ENCODE data around the gene HNF1A.
"Not testable (repeated sequence)": the region's sequence is repeated elsewhere in the genome, so short reads cannot be mapped to it uniquely, and the experiment has no call there.

HNF1A gene

GRCh38 chr12:120978296-120979219 lies at the start of gene HNF1A:
TSS of gene HNF1A (plus strand) at chr12:120978543. CDS start at chr12:120978769, 226 bp downstream.
- no peak for DNase-seq

DNA sequence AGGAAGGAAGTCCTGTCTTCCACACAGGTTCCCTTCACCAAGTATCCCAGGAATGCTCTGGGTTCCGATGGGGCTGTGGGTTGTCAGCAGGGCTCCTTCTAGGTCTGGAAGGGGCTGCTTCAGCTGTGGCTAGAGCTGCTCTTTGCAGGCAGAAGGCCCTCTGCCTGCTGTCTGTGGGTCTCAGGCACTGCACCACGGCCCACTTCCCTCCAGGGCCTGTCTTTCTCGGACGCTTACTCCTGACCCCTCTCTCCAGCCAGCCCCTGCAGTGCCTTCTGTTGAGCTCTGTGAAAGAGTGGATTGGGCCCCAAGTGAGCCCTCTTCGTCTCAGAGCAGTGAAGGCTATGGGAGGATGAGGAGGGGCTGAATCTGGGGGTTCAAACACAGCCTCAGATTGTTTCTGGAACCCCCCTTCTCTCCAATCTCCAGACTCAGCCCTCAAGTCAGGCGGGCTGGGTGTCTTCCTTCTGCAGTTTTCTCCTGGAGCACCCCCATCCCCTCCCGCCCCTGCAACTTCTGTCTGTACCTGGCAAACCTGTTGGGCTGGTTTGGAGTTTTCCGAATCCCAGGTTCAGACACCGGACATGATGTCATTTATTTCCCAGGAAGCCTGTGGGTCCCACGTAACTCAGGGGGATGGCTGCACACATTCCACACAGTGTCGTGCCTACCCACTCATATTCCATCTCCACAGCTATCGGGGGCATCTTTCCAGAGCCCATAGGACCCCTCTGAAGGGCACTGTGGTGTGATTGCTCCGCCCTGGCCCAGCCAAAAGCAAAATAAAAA lies 49.3 kb upstream of the HNF1A start:
- no peak for DNase-seq

DNA sequence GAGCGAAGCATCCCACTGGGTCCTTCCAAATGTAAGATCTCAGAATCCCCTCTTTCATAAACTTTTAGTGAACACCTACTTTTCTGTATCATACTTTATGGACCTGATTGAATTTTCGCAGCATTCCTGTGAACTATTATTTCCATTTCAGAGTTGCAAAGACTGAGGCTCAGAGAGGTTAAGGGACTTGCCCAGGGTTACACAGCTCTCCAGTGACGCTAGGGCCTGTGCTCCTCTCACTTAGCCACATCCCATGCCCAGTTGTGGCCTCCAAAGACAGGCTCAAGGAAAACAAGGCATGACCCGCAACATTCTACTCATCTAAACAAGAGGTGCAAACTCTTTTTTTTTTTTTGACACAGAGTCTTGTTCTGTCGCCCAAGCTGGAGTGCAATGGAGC lies 48.3 kb upstream of the HNF1A start:
- no peak for DNase-seq

DNA sequence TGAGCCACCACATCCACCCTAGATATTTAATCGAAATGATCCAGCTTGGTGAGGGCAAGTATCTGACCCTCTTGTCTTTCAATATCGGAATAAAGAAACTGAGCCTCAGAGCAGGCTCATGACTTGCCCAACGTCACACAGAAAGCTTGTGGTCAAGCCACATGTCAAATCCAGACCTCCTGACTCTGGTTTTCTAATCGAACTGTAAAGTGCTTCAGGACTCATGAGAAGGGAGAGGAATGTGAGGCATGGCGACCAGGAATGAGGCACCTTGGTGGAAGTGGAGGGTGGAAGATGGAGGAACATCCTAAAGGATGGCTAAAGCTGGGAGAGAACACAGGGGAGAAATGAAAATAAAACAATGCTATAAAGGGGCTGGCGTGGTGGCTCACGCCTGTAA lies 46.3 kb upstream of the HNF1A start:
- no peak for DNase-seq

DNA sequence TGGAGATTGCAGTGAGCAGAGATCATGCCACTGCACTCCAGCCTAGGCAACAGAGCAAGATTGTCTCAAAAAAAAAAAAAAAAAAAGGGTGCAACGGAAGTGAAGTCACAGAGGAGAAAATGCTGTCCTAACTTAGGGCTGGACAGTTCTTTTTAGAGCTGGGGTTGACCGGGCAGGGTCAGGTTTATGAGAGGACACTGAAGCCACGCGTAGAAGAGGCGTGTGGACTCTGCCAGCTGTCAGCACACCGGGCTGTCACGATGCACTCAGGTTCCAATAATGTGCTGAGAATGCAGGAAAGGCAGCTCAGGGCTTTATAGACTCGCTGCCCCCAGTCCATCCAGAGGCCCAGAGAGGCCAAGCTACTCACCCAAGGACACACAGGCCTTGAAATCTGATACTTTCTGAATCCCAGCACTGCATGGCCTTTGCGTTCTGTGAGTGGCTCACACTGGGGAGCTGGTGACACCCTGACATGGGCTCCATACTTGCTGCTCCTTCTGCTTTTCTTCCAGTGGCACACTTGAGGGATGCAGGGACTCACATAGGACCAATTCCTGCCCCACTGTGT lies 45.3 kb upstream of the HNF1A start:
- no peak for DNase-seq

- no peak for DNase-seq
Measured at GRCh38 chr12:120933786-120934185, 44.6 kb upstream of the HNF1A start.

GRCh38 chr12:120936197-120936596 lies 42.1 kb upstream of the HNF1A start:
- DNase-seq = no peak

- no peak for DNase-seq
Measured at GRCh38 chr12:120938496-120938895, 39.8 kb upstream of the HNF1A start.

DNA sequence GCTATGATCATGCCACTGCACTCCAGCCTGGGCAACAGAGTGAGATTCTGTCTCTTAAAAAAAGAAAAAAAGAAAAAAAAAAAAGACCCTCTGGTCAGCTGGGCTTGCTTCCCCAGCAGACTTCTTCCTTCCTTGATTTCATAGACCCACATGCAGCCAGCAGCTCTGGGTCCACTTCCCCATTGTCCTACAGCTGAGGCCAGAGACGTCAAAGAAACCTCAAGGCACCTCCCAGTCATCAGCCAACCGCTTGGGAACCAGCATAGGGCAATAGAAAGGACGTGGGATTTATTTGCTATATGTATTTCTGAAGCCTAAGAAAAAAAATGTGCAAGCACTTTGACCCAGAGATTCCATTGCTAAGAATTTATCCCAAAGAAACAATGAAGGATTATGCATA lies 38.8 kb upstream of the HNF1A start:
- DNase-seq = no peak

DNA sequence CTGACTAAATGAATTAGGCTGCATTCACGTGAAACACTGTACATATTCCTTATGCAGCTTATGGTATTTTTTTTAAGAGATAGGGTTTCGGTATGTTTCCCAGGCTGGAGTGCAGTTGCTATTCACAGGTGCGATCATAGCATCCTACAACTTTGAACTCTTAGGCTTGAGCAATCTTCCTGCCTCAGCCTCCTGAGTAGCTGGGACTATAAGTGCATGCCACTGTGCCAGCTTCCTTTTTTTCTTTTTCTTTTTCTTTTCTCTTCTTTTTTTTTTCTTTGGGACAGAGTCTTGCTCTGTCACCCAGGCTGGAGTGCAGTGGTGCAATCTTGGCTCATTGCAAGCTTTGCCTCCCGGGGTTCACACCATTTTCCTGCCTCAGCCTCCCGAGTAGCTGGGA lies 38.3 kb upstream of the HNF1A start:
- DNase-seq = no peak

GRCh38 chr12:120940799-120941198 lies 37.5 kb upstream of the HNF1A start:
- no peak for DNase-seq

DNA sequence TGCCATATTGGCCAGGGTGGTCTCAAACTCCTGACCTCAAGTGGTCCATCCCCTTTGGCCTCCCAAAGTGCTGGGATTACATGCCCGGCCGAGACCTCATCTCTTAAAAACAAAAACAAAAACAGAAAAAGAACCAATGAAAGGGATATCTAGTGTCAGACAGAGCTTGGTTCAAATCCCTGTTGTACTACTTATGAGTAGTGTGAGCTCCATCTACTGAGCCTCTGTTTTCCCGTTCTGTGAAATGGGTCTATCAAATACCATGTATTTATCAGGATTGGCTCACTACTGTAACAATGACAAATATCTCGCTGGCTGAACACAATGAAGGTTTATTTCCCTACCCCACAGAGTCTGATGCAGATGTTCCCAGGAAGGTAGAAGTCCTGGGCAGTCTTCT lies 36.9 kb upstream of the HNF1A start:
- DNase-seq = no peak

DNA sequence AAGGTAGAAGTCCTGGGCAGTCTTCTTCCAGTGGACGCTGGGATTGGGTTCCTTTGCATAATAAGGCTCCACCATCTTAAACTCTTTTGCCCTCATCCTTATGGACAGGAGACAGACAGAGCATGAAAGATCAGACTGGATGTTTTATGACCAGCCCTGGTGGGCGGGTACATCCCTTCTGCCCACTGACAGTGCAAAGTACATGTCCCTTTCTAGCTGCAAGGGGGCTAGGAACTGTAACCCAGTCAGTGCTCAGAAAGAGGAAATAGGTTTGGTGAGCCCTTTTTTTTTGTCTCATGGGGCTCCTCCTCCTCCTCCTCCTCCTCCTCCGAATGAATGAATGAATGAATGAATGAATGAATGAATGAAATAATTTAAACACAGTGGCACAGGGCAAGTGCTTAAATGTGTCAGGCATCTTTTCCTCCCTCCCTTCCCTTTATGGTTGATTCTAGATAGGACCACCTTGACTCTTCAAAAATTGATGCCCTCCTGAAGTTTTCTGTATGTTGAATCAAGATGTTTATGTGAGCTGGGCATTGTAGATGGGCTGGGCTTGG lies 36.4 kb upstream of the HNF1A start:
- DNase-seq = no peak

GRCh38 chr12:120943482-120943881 lies 34.9 kb upstream of the HNF1A start:
- no peak for DNase-seq

DNA sequence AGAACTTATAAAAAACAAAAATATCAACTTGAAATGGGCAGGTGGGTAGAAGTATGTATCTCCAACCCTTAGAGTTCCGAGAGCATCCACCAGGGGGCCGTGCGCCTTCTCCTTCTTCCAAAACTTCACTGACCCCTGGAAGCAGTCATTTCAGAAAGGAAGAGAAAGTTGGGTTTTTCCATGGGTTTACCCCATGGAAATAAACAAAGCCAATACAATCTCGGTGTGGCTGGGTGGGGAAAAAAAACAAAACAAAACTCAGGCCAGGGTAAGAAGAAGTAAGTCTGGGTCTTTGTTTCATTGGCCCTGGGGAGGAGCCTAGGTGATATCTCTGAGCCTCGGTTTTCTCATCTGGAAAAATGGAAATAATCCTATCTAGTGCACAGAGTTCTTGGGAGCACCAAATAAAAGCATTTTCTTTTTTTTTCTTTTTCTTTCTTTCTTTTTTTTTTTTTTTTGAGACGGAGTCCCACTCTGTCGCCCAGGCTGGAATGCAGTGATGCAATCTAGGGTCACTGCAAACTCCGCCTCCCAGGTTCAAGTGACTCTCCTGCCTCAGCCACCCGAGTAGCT lies 33.6 kb upstream of the HNF1A start:
- DNase-seq = no peak

GRCh38 chr12:120945516-120945915 lies 32.8 kb upstream of the HNF1A start:
- DNase-seq = not testable (repeated sequence)

- not testable (repeated sequence) for DNase-seq
Measured at GRCh38 chr12:120950260-120950799, 28.0 kb upstream of the HNF1A start.

DNA sequence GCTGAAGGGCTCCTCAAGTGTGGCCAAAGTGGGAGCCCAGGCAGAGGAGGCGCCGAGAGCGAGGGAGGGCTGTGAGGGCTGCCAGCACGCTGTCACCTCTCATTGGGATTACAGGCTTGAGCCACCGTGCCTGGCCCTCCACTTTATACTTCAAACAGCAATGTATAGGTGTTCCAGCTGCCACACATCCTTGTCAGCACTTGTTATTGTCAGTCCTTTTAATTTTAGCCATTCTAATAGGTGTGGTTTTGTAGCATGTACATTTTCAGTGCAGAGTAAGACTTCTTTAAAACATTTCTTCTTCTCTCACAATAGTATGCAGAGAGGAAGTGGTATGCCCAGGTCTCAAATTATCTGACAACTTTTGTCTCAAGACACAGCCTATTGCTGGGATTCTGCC lies 27.5 kb upstream of the HNF1A start:
- no peak for DNase-seq

DNA sequence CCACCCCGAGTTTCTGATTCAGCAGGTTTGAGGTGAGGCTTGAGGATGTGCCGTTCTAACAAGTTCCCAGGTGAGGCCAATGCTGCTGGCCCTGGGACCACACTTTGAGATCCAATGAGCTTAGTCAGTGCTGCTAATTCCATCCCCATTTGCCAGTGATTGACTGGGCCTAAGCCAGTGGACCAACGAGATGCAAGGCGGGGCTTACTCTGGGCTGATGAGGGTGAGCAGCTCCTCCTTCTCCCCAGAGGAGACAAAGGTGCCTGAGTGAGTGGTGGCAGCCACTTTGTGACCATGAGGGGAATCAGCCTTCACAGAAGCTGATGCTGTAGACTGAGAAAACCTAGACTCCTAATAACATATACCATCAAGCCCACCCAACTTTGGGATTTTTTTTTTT lies 23.1 kb upstream of the HNF1A start:
- no peak for DNase-seq

DNA sequence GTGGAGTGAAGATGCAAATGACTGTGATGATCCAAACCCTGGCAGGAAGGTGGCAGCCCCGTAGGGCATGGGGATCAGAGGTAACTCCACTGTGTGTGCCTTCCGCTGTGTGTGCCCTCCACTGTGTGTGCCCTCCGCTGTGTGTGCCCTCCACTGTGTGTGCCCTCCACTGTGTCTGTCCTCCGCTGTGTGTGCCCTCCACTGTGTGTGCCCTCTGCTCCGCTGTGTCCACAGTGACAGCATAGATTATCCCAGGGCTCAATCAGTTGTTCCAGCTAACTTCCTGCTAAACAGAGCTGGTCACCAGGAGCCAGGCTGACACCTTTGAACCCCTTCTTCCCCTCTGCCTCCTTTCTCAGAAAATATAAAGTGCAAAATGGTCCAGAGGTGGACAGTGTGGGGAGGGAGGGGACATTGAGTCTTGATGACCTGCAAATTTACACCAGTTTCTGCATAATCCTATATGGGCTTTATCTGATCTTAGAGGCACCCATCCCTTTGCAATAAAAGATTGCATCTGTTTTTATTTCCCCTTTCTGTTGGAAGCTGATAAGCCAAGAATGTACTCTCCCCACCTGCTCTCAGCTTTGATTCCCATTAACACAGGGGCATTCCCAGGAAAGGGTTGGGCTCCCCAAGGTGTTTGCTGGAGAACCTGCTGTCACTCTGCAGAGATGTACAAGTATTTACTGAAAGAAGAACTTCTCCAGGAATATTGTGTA lies 21.6 kb upstream of the HNF1A start:
- DNase-seq = no peak

- no peak for DNase-seq
Measured at GRCh38 chr12:120959111-120959878, 19.0 kb upstream of the HNF1A start.

All from NCI-H2107 (cell line).